Activated CD4-positive, alpha-beta memory T cell treated with anti-CD3 and anti-CD28 coated beads for 36 hours (primary cell): ENCODE data around the gene SND1. TPM values are rescaled to one million over a fixed set of nuclear protein-coding genes. Genes with fewer than 3 reads are reported as not detected.
A peak's percentile ranks its signal among the peaks of the same experiment; 100 is the strongest.

ENCODE experiments used
- CTCF ChIA-PET: fragments of 350-600 bp; sonication (Branson Sonifier 250); formaldehyde crosslinking; loops from one replicate; lab custom pipeline; 2021; ENCODE audit warnings: antibody characterized with exemption, inconsistent platforms; lab: Charles Lee
- POLR2A ChIA-PET: fragments of 350-600 bp; sonication (Branson Sonifier 250); formaldehyde crosslinking; loops from one replicate; lab custom pipeline; 2021; ENCODE audit warnings: antibody characterized with exemption; lab: Charles Lee
- DNase-seq: peaks from one replicate; pipeline ENCODE4 v3.0.0-alpha.2; 2020
- H3K27ac Mint-ChIP-seq: one replicate; pipeline ENCODE4 v1.8.0; 2021; ENCODE audit warnings: mixed read lengths
- H3K27me3 Mint-ChIP-seq: one replicate; pipeline ENCODE4 v1.8.0; 2021; ENCODE audit warnings: mixed read lengths
- H3K36me3 Mint-ChIP-seq: one replicate; pipeline ENCODE4 v1.8.0; 2021; ENCODE audit warnings: mixed read lengths
- H3K4me1 Mint-ChIP-seq: one replicate; pipeline ENCODE4 v1.8.0; 2021; ENCODE audit warnings: low read depth, mixed read lengths
- H3K4me3 Mint-ChIP-seq: one replicate; pipeline ENCODE4 v1.8.0; 2021; ENCODE audit warnings: mild to moderate bottlenecking, mixed read lengths
- H3K9me3 Mint-ChIP-seq: one replicate; pipeline ENCODE4 v1.8.0; 2021; ENCODE audit warnings: mixed read lengths
- intact Hi-C: fragments of 100-400 bp; cut with micrococcal nuclease; formaldehyde crosslinking; loops from one replicate; pipeline ENCODE4 v1.15.1; 2023
- total RNA-seq, 2 experiments: library from RNA; stranded (reverse); gene quantifications; one replicate each; pipeline ENCODE4 v1.2.3, GENCODE V29; 2021

Gene SND1
- total RNA-seq, 2 experiments from 2014 or later = 208 to 235 TPM

DNA sequence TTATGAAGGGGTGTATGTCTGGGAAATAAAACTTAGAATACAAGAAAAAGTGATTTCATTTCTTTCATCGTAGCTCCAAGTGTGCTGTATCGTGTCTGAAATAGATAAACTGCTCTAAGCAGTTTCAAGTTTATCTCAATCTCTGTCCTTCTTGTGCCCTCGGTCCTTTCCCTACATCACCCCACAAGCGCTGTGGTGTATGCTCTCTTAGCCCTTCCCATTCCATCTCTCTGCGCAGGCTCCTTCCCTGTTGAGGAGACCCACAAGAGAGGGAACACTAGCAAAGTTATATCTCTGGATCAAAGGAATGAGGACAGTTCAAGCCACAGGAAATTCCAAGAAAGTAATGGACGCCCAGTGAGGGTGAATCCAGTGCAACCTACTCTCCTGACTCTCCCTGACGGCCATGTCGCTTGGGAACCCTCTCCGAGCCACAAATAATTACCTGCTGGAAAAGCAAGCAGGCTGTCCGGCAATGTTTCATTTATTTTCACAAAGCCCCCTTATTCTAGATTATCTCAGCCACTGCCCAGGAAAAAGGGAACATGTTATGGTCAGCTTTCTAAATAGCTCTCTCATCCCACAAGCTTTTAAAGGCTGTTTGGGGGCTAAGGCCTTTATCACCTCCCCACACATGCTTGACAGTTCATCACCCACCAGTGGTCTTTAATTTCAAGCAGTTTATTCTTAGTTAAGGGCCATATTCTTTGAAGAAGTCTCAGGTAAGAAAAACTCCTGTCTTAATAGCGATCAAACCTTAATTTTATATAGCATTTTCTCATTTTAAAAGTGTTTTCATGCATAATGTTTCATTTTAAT lies 344.5 kb downstream of the SND1 start:
- no peak overlapping the region for H3K4me3 Mint-ChIP-seq
- CTCF ChIA-PET = no interaction called here
- intact Hi-C loops = no loop called here
- H3K36me3 Mint-ChIP-seq = peaks cover 57% of the 10 kb centered on the region
- H3K9me3 Mint-ChIP-seq = no peaks in the 10 kb centered on the region
- H3K27ac Mint-ChIP-seq = no peak overlapping the region
- no peaks in the 10 kb centered on the region for H3K27me3 Mint-ChIP-seq
- POLR2A ChIA-PET = no interaction called here
- H3K4me1 Mint-ChIP-seq = peaks cover 6% of the 10 kb centered on the region
- no peak for DNase-seq

GRCh38 chr7:127997226-127997922 lies 345.4 kb downstream of the SND1 start:
- H3K4me3 Mint-ChIP-seq = no peak overlapping the region
- peaks cover 50% of the 10 kb centered on the region for H3K36me3 Mint-ChIP-seq
- POLR2A ChIA-PET = no interaction called here
- intact Hi-C loops = no loop called here
- H3K27ac Mint-ChIP-seq = no peak overlapping the region
- H3K4me1 Mint-ChIP-seq = peaks cover 10% of the 10 kb centered on the region
- H3K27me3 Mint-ChIP-seq = no peaks in the 10 kb centered on the region
- no peak for DNase-seq
- no peaks in the 10 kb centered on the region for H3K9me3 Mint-ChIP-seq
- CTCF ChIA-PET = no interaction called here

GRCh38 chr7:127998671-127999070 lies 346.7 kb downstream of the SND1 start:
- intact Hi-C loops = no loop called here
- Mint-ChIP-seq H3K4me1 (peaks cover 20% of the 10 kb centered on the region), H3K9me3 (no peaks in the 10 kb centered on the region), H3K4me3 (no peak overlapping the region), H3K27ac (no peak overlapping the region), H3K36me3 (peaks cover 40% of the 10 kb centered on the region), H3K27me3 (no peaks in the 10 kb centered on the region)
- no peak for DNase-seq
- POLR2A ChIA-PET = no interaction called here
- CTCF ChIA-PET = no interaction called here

DNA sequence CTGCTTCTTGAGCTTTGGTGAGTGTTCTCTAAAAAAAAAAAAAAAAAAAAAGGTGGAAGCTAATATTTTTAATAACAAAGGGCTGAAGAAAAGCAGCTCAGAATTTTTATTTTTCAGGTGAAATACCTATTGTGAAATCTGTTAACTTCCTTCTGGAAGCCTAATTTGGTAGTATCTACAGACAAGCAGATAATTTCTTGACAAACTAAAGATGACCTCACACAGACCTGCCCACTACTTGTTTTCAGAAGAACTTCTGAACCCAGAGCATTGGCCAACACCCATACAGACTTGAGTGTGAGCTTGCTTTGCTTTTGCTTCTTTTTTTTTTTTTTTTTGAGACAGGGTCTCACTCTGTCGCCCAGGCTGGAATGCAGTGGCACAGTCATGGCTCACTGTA lies 348.1 kb downstream of the SND1 start:
- Mint-ChIP-seq H3K27me3 (no peaks in the 10 kb centered on the region), H3K36me3 (peaks cover 37% of the 10 kb centered on the region), H3K4me3 (no peak overlapping the region), H3K27ac (no peak overlapping the region), H3K9me3 (no peaks in the 10 kb centered on the region), H3K4me1 (peaks cover 25% of the 10 kb centered on the region)
- DNase-seq = no peak
- intact Hi-C loops = no loop called here
- CTCF ChIA-PET = interaction anchor here (1.2 kb wide), 1 partner anchor 19 kb away, joined by 4 read pairs; no protein-coding TSS in a partner anchor
- POLR2A ChIA-PET = no interaction called here

DNA sequence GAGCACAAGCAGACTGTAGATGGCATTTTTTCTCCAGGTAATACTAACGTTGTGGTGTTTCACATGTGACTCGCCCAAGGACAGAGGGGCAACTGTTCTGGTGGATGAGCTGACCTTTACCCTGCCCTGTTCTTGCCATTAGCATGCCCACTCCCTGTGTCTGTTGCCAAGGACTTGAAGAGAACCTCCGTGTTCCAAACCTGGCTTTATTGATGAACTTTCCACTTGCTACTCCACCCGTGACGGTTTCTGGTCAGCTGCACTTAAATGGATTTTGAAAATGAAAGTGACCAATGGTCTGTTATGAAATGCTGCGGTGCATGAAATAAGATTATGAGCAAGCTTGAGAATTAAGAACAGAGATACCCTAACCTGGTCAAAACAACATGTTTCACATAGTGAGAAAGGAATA lies 348.9 kb downstream of the SND1 start:
- Mint-ChIP-seq H3K4me3 (no peak overlapping the region), H3K27ac (no peak overlapping the region), H3K36me3 (peaks cover 38% of the 10 kb centered on the region), H3K4me1 (peaks cover 25% of the 10 kb centered on the region), H3K27me3 (no peaks in the 10 kb centered on the region), H3K9me3 (no peaks in the 10 kb centered on the region)
- ChIA-PET POLR2A (no interaction called here), CTCF (interaction anchor here (1.2 kb wide), 1 partner anchor 19 kb away, joined by 4 read pairs; no protein-coding TSS in a partner anchor)
- no peak for DNase-seq
- intact Hi-C loops = no loop called here

DNA sequence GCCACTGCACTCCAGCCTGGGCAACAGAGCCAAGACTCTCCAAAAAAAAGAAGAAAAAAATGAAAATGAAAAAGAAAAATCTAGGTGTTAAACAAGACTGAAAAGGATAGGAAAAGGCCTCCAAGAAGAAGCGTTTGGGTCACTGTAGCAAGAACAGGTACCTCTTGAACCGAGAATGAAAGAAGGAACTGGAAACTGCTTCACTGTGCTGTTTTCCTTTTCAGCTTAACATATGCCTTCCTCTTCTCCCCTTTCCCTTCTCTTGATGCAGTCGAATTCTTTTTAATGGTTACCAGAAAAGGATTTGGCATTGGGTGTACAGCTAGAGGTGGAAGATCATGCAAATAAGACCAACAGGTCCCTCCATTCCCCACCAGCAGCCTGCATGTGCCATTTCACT lies 351.2 kb downstream of the SND1 start:
- ChIA-PET CTCF (no interaction called here), POLR2A (no interaction called here)
- Mint-ChIP-seq H3K27me3 (no peaks in the 10 kb centered on the region), H3K4me3 (no peak overlapping the region), H3K4me1 (peaks cover 25% of the 10 kb centered on the region), H3K36me3 (peaks cover 29% of the 10 kb centered on the region), H3K27ac (peak overlapping the region; percentile 30), H3K9me3 (no peaks in the 10 kb centered on the region)
- intact Hi-C loops = no loop called here
- no peak for DNase-seq

DNA sequence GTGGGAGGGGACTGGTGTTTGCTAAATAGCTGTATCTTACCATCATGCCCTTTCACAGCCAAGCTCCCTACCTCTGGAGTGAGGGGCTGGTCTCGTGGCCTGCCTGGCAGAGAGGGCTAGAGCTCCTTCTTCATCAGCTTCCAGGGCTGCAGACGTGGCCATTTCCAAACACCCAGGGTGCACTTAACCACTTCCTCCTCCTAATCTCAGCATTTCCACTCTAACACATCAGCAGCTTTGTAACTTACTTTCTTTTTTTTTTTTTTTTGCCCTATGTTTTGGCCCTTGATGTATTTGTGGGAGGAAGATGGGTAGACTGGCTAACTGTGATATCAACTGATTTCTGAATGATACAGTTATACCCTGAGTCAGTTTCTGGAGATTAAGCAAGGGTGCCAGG lies 351.8 kb downstream of the SND1 start:
- Mint-ChIP-seq H3K27ac (no peak overlapping the region), H3K4me3 (no peak overlapping the region), H3K36me3 (peaks cover 27% of the 10 kb centered on the region), H3K4me1 (peaks cover 25% of the 10 kb centered on the region), H3K27me3 (no peaks in the 10 kb centered on the region), H3K9me3 (no peaks in the 10 kb centered on the region)
- intact Hi-C loops = no loop called here
- ChIA-PET POLR2A (no interaction called here), CTCF (no interaction called here)
- no peak for DNase-seq

- H3K36me3 Mint-ChIP-seq = peaks cover 21% of the 10 kb centered on the region
- H3K9me3 Mint-ChIP-seq = no peaks in the 10 kb centered on the region
- no peaks in the 10 kb centered on the region for H3K27me3 Mint-ChIP-seq
- no peak overlapping the region for H3K4me3 Mint-ChIP-seq
- intact Hi-C loops = no loop called here
- POLR2A ChIA-PET = no interaction called here
- H3K27ac Mint-ChIP-seq = no peak overlapping the region
- CTCF ChIA-PET = interaction anchor here (0.7 kb wide), 1 partner anchor 224 kb away, joined by 3 read pairs; no protein-coding TSS in a partner anchor
- peaks cover 25% of the 10 kb centered on the region for H3K4me1 Mint-ChIP-seq
- no peak for DNase-seq
Measured at GRCh38 chr7:128004623-128005022, 352.6 kb downstream of the SND1 start.

GRCh38 chr7:128005117-128005516 lies 353.1 kb downstream of the SND1 start:
- intact Hi-C loops = no loop called here
- Mint-ChIP-seq H3K27me3 (no peaks in the 10 kb centered on the region), H3K4me1 (peaks cover 25% of the 10 kb centered on the region), H3K4me3 (no peak overlapping the region), H3K9me3 (no peaks in the 10 kb centered on the region), H3K36me3 (peaks cover 24% of the 10 kb centered on the region), H3K27ac (no peak overlapping the region)
- no peak for DNase-seq
- ChIA-PET CTCF (interaction anchor here (0.7 kb wide), 1 partner anchor 223 kb away, joined by 3 read pairs; no protein-coding TSS in a partner anchor), POLR2A (no interaction called here)

DNA sequence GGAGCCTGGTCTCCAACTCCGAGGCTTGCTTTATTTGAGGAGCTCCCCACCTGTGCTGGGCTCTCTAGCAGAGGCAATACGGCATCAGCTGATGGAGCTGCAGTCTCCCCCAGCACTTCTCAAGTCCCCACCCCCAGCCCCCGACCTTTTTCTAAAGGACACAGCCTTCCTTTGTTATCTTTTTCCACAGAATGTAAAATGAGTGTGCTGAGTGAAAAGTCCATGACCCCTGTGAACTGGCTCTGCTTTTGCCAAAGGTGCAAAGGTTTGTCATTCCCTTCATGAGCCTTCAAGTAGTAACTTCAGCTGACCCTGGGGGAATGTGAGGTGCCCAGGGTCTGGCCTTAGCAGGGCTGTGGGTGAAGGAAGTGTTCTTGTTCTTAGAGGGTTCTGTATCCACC lies 353.8 kb downstream of the SND1 start:
- H3K4me3 Mint-ChIP-seq = no peak overlapping the region
- ChIA-PET CTCF (no interaction called here), POLR2A (no interaction called here)
- H3K4me1 Mint-ChIP-seq = peaks cover 25% of the 10 kb centered on the region
- no peaks in the 10 kb centered on the region for H3K9me3 Mint-ChIP-seq
- H3K27me3 Mint-ChIP-seq = no peaks in the 10 kb centered on the region
- intact Hi-C loops = no loop called here
- H3K27ac Mint-ChIP-seq = no peak overlapping the region
- no peak for DNase-seq
- peaks cover 24% of the 10 kb centered on the region for H3K36me3 Mint-ChIP-seq

GRCh38 chr7:128006550-128007302 lies 354.7 kb downstream of the SND1 start:
- H3K9me3 Mint-ChIP-seq = no peaks in the 10 kb centered on the region
- no peaks in the 10 kb centered on the region for H3K27me3 Mint-ChIP-seq
- peaks cover 18% of the 10 kb centered on the region for H3K36me3 Mint-ChIP-seq
- CTCF ChIA-PET = interaction anchor here (0.6 kb wide), 1 partner anchor 385 kb away, joined by 3 read pairs; no protein-coding TSS in a partner anchor
- intact Hi-C loops = no loop called here
- POLR2A ChIA-PET = no interaction called here
- DNase-seq = no peak
- H3K27ac Mint-ChIP-seq = no peak overlapping the region
- H3K4me3 Mint-ChIP-seq = no peak overlapping the region
- peaks cover 19% of the 10 kb centered on the region for H3K4me1 Mint-ChIP-seq

DNA sequence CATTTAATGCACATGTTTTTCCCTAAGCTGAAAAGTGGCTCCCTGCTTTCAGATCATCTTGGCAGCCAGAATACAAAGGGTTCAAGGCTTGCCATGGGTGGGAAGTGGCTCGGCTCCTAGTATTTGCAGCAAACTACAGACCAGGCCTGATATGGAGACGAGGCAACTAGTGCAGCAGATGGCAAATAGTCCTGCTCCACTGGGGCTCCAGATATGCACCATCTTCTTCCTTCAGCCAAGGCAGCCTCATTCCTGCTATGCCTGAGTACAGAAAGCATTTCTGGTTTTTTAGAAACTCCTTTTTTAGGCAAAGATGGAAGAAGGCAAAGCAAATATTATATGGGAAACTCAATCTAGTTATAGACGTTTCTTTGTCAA lies 355.3 kb downstream of the SND1 start:
- Mint-ChIP-seq H3K9me3 (no peaks in the 10 kb centered on the region), H3K4me3 (no peak overlapping the region), H3K36me3 (peaks cover 21% of the 10 kb centered on the region), H3K4me1 (peaks cover 14% of the 10 kb centered on the region), H3K27ac (no peak overlapping the region), H3K27me3 (no peaks in the 10 kb centered on the region)
- POLR2A ChIA-PET = no interaction called here
- intact Hi-C loops = no loop called here
- CTCF ChIA-PET = interaction anchor here (0.6 kb wide), 1 partner anchor 384 kb away, joined by 3 read pairs; no protein-coding TSS in a partner anchor
- no peak for DNase-seq
